Esophagus squamous epithelium (tissue), 5 donors: ENCODE data around the gene OSBPL5. TPM values are rescaled to one million over a fixed set of nuclear protein-coding genes. Genes with fewer than 3 reads are reported as not detected.

Experiments used
- DNase-seq: peaks from one replicate; lab custom pipeline; 2025; lab: John Stamatoyannopoulos, UW
- H3K27ac ChIP-seq, 4 donors: fragments of 200-600 bp; sonication (generic); one replicate each; pipeline ENCODE4 v1.5.1; 2016 to 2019; ENCODE audit warnings: mild to moderate bottlenecking in 1 of 4
- H3K27me3 ChIP-seq, 4 donors: fragments of 200-600 bp; sonication (generic); 1 replicate in 3 of 4; 2 replicates in 1 of 4; pipeline versions ENCODE4 v1.5.1 to v1.6.0; 2017 to 2021; ENCODE audit warnings: antibody characterized with exemption in 1 of 4
- H3K36me3 ChIP-seq, 3 donors: fragments of 200-600 bp; sonication (generic); one replicate each; pipeline ENCODE4 v1.5.1; 2016 to 2019
- H3K4me1 ChIP-seq, 3 donors: fragments of 200-600 bp; sonication (generic); one replicate each; pipeline ENCODE4 v1.5.1; 2017 to 2019
- H3K4me3 ChIP-seq, 4 donors: fragments of 200-600 bp; sonication (generic); 1 replicate in 3 of 4; 2 replicates in 1 of 4; pipeline ENCODE4 v1.5.1; 2016 to 2019; ENCODE audit warnings: mild to moderate bottlenecking in 2 of 4, moderate library complexity in 1 of 4
- H3K9me3 ChIP-seq, 3 donors: fragments of 200-600 bp; sonication (generic); one replicate each; pipeline ENCODE4 v1.5.1; 2016 to 2019
- POLR2A ChIP-seq, 4 donors: fragments of 450-650 bp; IDR thresholded peaks; one replicate each; pipeline ENCODE4 v1.6.1; 2017; ENCODE audit warnings: antibody characterized with exemption in 4 of 4, mild to moderate bottlenecking in 4 of 4, moderate library complexity in 3 of 4
- WGBS, 2 donors: methylation state at CpG; one replicate each; pipeline ENCODE4 v1.1.5; 2018; 5-methylcytosine and 5-hydroxymethylcytosine counted together
- intact Hi-C: fragments of 100-400 bp; cut with DNase I; formaldehyde crosslinking; loops from one replicate; pipeline ENCODE4 v1.15.0; 2022
- total RNA-seq, 4 donors: library from RNA; depleted of rRNA; stranded (reverse); fragments of >200 nt; gene quantifications; one replicate each; pipeline ENCODE4 v1.1.0, GENCODE V29; 2016
- TF ChIP-seq, protein P1 (sequence below), 6 experiments: fragments of 450-650 bp in 4 of 6; fragments of 200-600 bp in 2 of 6; sonication (generic) in 2 of 6; IDR thresholded peaks; one replicate each; pipeline ENCODE4 v1.5.1; 2016 to 2019; ENCODE audit warnings: antibody characterized with exemption in 6 of 6, mild to moderate bottlenecking in 4 of 6, moderate library complexity in 4 of 6
- donor health status: DM: yes; HTN: yes; CAD: no.

The OSBPL5 gene
- total RNA-seq, 4 donors from 2014 or later, result 11.9 to 30.9 (median 17.9) TPM

DNA sequence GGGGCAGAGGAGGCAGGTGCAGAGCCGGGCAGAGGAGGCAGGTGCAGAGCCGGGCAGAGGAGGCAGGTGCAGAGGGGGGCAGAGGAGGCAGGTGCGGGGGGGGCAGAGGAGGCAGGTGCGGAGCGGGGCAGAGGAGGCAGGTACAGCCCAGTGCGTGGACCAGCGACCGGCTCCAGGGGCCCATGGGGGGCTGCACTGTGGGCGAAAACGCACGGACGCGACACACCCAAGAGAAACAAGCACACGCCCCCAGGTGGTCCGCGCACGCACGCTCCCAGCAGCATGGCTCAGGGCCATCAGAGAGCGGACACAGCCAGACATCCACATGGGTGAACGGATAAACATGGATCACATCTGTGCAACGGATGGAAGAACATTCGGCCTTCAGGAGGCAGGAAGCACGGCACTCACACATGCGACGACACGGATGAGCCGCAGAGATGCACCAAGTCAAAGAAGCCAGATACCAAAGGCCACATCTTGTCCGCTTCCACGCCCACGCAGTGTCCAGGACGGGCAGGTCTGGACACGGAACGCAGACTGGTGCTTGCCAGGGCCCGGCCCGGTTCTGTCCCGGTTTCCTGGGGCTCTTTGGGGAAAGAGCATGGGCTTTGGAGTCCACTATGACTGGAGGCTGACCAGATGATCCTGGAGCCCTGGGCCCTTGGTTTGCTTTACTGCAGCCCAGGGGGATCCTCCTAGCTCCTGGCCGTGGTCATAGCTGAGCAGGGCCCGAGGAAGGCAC is 21.8 kb downstream of the OSBPL5 start:
- Histone ChIP-seq H3K27ac (no peak overlapping the region), H3K27me3 (no peaks in the 10 kb centered on the region), H3K4me1 (peaks cover 0 to 67% (median 10%) of the 10 kb centered on the region in 3 donors), H3K36me3 (peaks cover 0 to 25% (median 0%) of the 10 kb centered on the region in 3 donors), H3K9me3 (no peaks in the 10 kb centered on the region), H3K4me3 (no peak overlapping the region)
- DNase-seq, result no peak
- 88 to 96% methylated on average over 20 to 36 of the region's 38 CpGs for WGBS, 2 donors
- TF ChIP-seq POLR2A (IDR thresholded peaks at IDR 0.05), result no peak
- TF ChIP-seq, protein P1, sequence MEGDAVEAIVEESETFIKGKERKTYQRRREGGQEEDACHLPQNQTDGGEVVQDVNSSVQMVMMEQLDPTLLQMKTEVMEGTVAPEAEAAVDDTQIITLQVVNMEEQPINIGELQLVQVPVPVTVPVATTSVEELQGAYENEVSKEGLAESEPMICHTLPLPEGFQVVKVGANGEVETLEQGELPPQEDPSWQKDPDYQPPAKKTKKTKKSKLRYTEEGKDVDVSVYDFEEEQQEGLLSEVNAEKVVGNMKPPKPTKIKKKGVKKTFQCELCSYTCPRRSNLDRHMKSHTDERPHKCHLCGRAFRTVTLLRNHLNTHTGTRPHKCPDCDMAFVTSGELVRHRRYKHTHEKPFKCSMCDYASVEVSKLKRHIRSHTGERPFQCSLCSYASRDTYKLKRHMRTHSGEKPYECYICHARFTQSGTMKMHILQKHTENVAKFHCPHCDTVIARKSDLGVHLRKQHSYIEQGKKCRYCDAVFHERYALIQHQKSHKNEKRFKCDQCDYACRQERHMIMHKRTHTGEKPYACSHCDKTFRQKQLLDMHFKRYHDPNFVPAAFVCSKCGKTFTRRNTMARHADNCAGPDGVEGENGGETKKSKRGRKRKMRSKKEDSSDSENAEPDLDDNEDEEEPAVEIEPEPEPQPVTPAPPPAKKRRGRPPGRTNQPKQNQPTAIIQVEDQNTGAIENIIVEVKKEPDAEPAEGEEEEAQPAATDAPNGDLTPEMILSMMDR (IDR thresholded peaks at IDR 0.05), result no peak
- intact Hi-C loops, result no loop called here

- intact Hi-C loops, result no loop called here
- DNase-seq, result no peak
- no peaks in the 10 kb centered on the region for H3K9me3 ChIP-seq
These were observed 24.9 kb downstream of the OSBPL5 start for GRCh38 chr11:3140291-3140603.

DNA sequence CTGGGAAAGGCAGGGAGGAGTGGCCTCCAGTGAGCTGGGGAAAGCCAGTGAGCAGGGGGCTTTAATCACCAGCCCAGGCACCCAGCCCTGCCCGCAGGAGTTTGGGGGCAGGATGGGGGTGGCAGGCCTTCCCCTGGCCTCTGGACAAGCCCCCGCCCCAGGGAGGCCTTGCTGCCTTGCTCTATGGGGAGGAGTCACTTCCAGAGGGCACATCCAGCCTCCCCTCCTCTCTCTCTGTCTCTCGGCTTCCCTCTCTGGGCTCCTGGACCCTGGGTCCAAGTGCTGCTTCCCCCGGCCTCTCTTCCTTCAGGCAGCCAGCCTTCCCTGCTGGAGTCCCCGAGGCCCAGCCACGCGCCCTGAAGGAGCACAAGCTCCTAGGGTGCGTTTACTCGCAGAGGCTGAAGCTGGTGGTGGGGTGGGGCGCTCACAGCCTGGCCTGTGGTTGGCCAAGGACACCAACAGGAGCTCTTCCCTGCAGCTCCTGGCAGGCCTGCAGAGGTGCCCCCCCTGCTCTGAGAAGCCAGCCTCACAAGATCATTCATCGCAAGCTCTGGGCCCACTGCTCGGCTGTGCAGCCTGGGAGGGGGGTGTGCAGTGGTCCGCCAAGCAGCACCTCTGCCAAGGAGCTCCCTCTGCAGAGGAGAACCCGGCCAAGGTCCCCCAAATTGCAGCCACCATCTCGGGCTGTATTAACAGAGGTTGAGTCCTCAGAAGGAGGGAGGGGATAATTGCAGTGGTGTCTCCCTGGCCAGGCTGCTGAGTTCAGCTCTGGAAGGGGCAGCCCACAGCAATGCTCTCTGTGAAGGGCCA is 25.4 kb downstream of the OSBPL5 start:
- H3K27ac ChIP-seq, result no peak overlapping the region
- intact Hi-C loops, result no loop called here
- WGBS, 2 donors, result 69 to 80% methylated on average over 1 to 3 of the region's 15 CpGs

More at GRCh38 chr11:3140291-3140603, 24.9 kb downstream of the OSBPL5 start:
- WGBS, 2 donors, result 100% methylated on average over 1 of the region's 4 CpGs; no CpG with 5 or more reads in 1 of the 2 donors
- no peak overlapping the region for H3K27ac ChIP-seq
- peaks cover 0 to 3% (median 0%) of the 10 kb centered on the region in 3 donors for H3K36me3 ChIP-seq
- no peak overlapping the region for H3K4me3 ChIP-seq
- no peaks in the 10 kb centered on the region for H3K27me3 ChIP-seq
- TF ChIP-seq, protein P1 (IDR thresholded peaks at IDR 0.05), result no peak
- no peak for TF ChIP-seq POLR2A (IDR thresholded peaks at IDR 0.05)
- H3K4me1 ChIP-seq, result peaks cover 0 to 62% (median 0%) of the 10 kb centered on the region in 3 donors

DNA sequence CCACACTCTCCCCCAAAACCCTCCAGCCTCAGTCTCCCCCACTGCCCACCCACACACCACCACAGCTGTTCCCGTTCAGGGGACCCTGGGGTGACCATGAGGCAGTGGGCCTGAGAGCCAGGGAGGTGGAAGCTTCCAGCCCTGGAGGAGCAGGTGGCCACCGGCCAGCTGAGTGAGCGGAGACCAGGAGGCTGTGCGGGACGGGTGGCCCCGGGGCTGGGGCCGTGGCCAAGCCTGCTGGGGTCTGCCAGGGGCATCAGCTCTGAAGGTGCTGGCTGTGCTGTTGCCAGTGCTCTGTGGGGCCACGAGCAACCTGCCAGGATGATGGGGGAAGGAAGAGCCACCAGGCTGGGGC is 26.0 kb downstream of the OSBPL5 start:
- no peak for DNase-seq
- no peaks in the 10 kb centered on the region for H3K36me3 ChIP-seq
- H3K4me3 ChIP-seq, result no peak overlapping the region
- TF ChIP-seq, protein P1 (IDR thresholded peaks at IDR 0.05), result no peak
- TF ChIP-seq POLR2A (IDR thresholded peaks at IDR 0.05), result no peak
- no peaks in the 10 kb centered on the region for H3K9me3 ChIP-seq
- peaks cover 0 to 64% (median 0%) of the 10 kb centered on the region in 3 donors for H3K4me1 ChIP-seq
- intact Hi-C loops, result no loop called here
- 53% methylated on average over 3 of the region's 8 CpGs; no CpG with 5 or more reads in 1 of the 2 donors for WGBS, 2 donors
- no peak overlapping the region for H3K27ac ChIP-seq
- no peaks in the 10 kb centered on the region for H3K27me3 ChIP-seq

More for the DNA sequence above, 25.4 kb downstream of the OSBPL5 start:
- no peak for DNase-seq
- H3K36me3 ChIP-seq, result no peaks in the 10 kb centered on the region
- TF ChIP-seq, protein P1 (IDR thresholded peaks at IDR 0.05), result no peak
- TF ChIP-seq POLR2A (IDR thresholded peaks at IDR 0.05), result no peak
- H3K27me3 ChIP-seq, result no peaks in the 10 kb centered on the region
- no peaks in the 10 kb centered on the region for H3K9me3 ChIP-seq
- H3K4me3 ChIP-seq, result no peak overlapping the region
- peaks cover 0 to 62% (median 0%) of the 10 kb centered on the region in 3 donors for H3K4me1 ChIP-seq
